GM23248 (cell line): ENCODE results near the gene NFIA.

Experiments used
- EZH2 ChIP-seq: fragments of 200-600 bp; sonication (generic); IDR thresholded peaks from 2 replicates; pipeline ENCODE4 v1.6.1; 2018; ENCODE audit warnings: antibody characterized with exemption, mild to moderate bottlenecking; ENCODE audit not compliant: insufficient read depth, poor library complexity, severe bottlenecking
- EZH2phosphoT487 ChIP-seq: fragments of 200-600 bp; sonication (generic); IDR thresholded peaks from 2 replicates; pipeline ENCODE4 v1.6.1; 2018; ENCODE audit warnings: antibody characterized with exemption, moderate library complexity, mild to moderate bottlenecking, low read depth; ENCODE audit not compliant: insufficient read depth

GRCh38 chr1:61481315-61481715 is 399.0 kb downstream of the NFIA start:
- TF ChIP-seq EZH2: no peak
- TF ChIP-seq EZH2phosphoT487: no peak
